Right atrium auricular region (tissue), 2 donors: Measurements from ENCODE around the gene POLR1A. TPM values are rescaled to one million over a fixed set of nuclear protein-coding genes. Genes with fewer than 3 reads are reported as not detected.
A peak's percentile ranks its signal among the peaks of the same experiment; 100 is the strongest.

Source experiments
- DNase-seq: peaks from one replicate; pipeline ENCODE4 v3.0.0-alpha.2; 2019; ENCODE audit warnings: low spot score
- H3K27ac ChIP-seq, 2 donors: fragments of 200-600 bp; sonication (generic); 1 replicate in 1 of 2; 2 replicates in 1 of 2; pipeline ENCODE4 v1.5.1; 2016 to 2019
- H3K27me3 ChIP-seq, 2 donors: fragments of 200-600 bp; sonication (generic); one replicate each; pipeline versions ENCODE4 v1.5.1 to v1.6.0; 2017 to 2019
- H3K36me3 ChIP-seq: fragments of 200-600 bp; sonication (generic); one replicate; pipeline ENCODE4 v1.5.1; 2016
- H3K4me1 ChIP-seq, 2 donors: fragments of 200-600 bp; sonication (generic); one replicate each; pipeline versions ENCODE4 v1.5.1 to v1.6.0; 2017 to 2019
- H3K4me3 ChIP-seq, 2 donors: fragments of 200-600 bp; sonication (generic); 1 replicate in 1 of 2; 2 replicates in 1 of 2; pipeline ENCODE4 v1.5.1; 2017 to 2019; ENCODE audit warnings: mild to moderate bottlenecking in 1 of 2, moderate library complexity in 1 of 2
- H3K9me3 ChIP-seq, 2 donors: fragments of 200-600 bp; sonication (generic); one replicate each; pipeline ENCODE4 v1.5.1; 2019
- total RNA-seq, 2 donors: library from RNA; depleted of rRNA; stranded (reverse); fragments of >200 nt; gene quantifications; one replicate each; pipeline ENCODE4 v1.1.0, GENCODE V29; 2016
- TF ChIP-seq, protein P1 (sequence below), 2 donors: fragments of 200-600 bp; sonication (generic); IDR thresholded peaks; one replicate each; pipeline ENCODE4 v1.5.1; 2019; ENCODE audit warnings: antibody characterized with exemption in 2 of 2

The POLR1A gene
- total RNA-seq, 2 donors from 2014 or later = 14.1 to 20.6 TPM

DNA sequence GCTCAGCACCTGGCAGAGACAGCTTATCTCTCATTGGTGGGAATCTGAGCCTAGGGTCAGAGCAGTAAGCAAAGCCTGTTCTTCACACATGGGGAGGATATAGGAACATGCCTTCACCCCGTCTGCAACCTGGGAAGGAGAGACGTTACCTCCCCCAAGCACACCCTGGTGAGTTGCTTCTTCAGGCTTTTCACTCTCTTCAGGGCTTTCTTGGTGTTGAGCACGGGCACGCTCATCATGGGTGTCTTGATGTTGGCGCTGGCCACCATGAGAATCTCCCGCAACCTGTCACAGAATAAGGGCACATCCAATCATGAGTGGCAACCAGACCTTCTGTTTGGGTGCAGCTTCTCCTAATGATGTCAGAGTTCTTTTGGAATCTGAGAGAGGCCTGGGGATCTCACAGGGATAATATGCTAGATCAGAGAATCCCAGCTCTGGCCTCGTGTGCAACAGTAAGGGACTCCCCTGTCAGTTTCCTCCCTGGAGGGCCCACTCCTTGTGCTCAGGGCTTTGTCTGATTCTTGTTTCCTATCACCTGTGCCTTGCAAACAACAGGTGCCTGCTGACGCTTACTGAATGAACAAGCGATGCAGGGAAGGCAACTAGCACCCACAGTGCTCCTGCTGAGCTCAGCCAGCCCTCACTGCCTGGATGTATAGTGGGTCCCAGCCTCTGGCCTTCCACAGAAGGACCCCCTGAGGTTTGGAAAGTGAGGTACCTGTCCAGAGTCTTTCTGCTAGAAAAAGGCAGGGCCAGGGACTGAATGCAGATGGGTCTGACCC is 66.3 kb downstream of the POLR1A start:
- H3K27me3 ChIP-seq = no peaks in the 10 kb centered on the region
- H3K36me3 ChIP-seq = peaks cover 53% of the 10 kb centered on the region
- H3K9me3 ChIP-seq = no peaks in the 10 kb centered on the region
- peaks cover 0 to 45% of the 10 kb centered on the region in 2 donors for H3K4me1 ChIP-seq
- TF ChIP-seq, protein P1, sequence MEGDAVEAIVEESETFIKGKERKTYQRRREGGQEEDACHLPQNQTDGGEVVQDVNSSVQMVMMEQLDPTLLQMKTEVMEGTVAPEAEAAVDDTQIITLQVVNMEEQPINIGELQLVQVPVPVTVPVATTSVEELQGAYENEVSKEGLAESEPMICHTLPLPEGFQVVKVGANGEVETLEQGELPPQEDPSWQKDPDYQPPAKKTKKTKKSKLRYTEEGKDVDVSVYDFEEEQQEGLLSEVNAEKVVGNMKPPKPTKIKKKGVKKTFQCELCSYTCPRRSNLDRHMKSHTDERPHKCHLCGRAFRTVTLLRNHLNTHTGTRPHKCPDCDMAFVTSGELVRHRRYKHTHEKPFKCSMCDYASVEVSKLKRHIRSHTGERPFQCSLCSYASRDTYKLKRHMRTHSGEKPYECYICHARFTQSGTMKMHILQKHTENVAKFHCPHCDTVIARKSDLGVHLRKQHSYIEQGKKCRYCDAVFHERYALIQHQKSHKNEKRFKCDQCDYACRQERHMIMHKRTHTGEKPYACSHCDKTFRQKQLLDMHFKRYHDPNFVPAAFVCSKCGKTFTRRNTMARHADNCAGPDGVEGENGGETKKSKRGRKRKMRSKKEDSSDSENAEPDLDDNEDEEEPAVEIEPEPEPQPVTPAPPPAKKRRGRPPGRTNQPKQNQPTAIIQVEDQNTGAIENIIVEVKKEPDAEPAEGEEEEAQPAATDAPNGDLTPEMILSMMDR (IDR thresholded peaks at IDR 0.05) = no peak
- H3K27ac ChIP-seq = peak overlapping the region; percentile 85 to 86
- no peak overlapping the region for H3K4me3 ChIP-seq
- no peak for DNase-seq

DNA sequence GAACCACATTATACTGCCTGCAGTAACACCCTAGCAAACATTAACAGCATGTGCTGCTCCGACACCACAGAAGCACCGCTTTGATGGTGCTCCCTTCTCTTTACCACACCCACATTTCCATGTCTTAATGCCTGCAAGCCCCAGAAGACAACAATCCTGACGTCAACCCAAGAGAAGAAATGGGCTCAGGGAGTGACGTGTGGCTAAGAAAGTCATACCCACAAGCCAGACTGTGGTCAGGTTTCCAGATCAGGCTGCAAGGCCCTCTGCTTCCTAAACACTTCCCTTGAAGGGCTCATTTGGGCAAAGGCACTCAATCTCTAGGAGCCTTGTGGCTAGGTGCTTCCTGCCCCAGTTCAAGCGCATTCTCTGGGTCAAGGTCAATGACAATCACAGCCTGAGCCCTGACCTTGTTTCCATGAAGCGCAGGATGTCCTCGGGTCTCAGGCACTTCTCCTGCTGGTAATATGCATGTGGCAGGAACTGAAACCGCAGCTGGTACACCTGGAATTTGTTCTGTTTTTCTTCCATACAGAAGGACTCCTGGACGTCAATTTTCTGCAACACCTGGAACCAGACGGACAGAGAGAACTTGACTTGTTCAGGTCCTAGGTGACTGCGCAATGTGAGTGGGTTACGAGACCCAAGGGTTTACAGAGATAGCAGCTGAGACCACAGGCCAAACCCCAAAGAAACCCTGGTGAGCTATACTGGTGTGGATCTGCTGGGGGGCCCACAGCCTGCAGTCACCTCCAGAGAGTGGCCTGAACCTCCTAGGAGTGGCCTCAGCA is 67.2 kb downstream of the POLR1A start:
- peak overlapping the region; percentile 85 to 86 for H3K27ac ChIP-seq
- no peak for DNase-seq
- peaks cover 0 to 47% of the 10 kb centered on the region in 2 donors for H3K4me1 ChIP-seq
- peaks cover 47% of the 10 kb centered on the region for H3K36me3 ChIP-seq
- TF ChIP-seq, protein P1 (IDR thresholded peaks at IDR 0.05) = no peak
- H3K9me3 ChIP-seq = no peaks in the 10 kb centered on the region
- no peak overlapping the region for H3K4me3 ChIP-seq
- H3K27me3 ChIP-seq = no peaks in the 10 kb centered on the region

DNA sequence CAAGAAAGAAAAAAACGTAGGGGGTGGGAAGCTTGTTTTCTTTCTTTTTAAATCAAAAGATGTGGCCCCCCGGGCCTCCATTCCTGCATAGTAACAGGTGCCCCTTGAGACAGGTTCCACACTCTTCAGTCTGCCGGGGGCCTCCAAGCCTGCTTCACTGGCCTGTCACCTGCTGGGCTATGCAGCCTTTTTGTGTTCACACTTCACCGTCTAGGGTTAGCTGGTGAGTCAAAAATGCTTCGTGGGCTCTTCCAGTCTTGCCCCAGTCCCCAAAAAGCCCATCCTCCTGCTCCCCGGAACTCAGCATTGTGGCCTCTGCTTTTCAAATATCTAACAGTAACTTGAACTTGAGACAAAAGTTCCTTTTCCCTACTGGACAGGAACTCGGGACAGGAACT is 67.9 kb downstream of the POLR1A start:
- Histone ChIP-seq H3K4me1 (peaks cover 0 to 47% of the 10 kb centered on the region in 2 donors), H3K9me3 (no peaks in the 10 kb centered on the region), H3K4me3 (no peak overlapping the region), H3K27me3 (no peaks in the 10 kb centered on the region), H3K36me3 (peaks cover 47% of the 10 kb centered on the region), H3K27ac (peak overlapping the region; percentile 85 to 86)
- DNase-seq = no peak
- TF ChIP-seq, protein P1 (IDR thresholded peaks at IDR 0.05) = no peak

DNA sequence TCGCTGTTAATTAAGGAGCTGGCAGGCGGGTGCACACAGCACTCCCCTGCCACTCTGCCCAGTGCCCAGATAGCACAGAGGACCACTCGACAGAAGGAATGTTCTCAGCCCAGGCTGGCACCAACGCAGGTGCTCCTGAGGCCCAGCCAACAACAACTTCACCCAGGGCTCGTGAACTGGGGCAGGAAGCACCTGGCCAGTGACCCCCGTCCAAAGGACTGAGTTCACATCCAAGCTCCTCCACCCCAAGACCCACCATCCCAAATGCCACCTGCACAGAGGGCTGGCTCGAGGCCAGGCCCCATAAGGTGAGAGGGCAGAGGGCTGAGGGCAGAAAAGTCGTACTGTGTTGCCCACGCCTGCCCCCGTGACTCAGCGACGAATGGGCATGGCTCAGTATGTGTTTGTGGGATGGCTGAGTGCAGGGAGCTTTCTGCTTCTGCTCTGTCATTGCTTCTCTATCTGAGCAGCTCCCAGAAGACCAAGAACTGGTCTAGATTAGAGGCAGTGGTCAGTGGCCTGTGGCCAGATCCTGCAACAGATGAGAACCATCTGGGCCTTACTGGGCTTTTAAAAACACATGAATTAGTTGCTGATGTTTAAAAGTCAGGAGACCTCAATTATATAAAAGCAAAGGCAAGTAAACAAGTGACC is 68.4 kb downstream of the POLR1A start:
- Histone ChIP-seq H3K4me3 (no peak overlapping the region), H3K36me3 (peaks cover 47% of the 10 kb centered on the region), H3K27ac (peak overlapping the region; percentile 85 to 86), H3K9me3 (no peaks in the 10 kb centered on the region), H3K4me1 (peaks cover 0 to 47% of the 10 kb centered on the region in 2 donors), H3K27me3 (no peaks in the 10 kb centered on the region)
- TF ChIP-seq, protein P1 (IDR thresholded peaks at IDR 0.05) = no peak
- DNase-seq = peak; percentile 89

DNA sequence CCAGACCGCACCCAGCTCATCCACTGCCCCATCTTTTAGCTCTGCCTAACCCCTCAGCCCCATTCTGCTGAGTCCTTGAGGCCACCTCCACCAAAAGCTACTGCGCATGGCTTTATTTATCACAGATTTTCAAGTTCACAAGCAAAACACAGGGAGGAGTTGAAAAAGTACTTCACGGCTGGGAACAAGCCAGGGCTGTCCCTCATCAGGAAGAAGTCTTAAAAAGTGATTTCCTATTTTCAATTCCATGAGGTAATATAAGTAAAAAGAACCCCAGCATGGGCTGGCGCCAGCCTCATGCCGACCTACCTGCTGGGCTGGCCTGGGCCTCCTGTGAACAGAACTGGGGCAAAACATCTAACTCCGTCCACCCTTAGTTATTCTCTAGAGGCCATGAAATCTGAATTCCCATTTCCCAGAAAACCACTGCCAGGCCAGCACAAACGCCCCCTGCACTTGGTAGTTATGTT is 69.0 kb downstream of the POLR1A start:
- Histone ChIP-seq H3K27me3 (no peaks in the 10 kb centered on the region), H3K4me3 (no peak overlapping the region), H3K27ac (peak overlapping the region; percentile 85 to 86), H3K9me3 (no peaks in the 10 kb centered on the region), H3K4me1 (peaks cover 0 to 47% of the 10 kb centered on the region in 2 donors), H3K36me3 (peaks cover 47% of the 10 kb centered on the region)
- TF ChIP-seq, protein P1 (IDR thresholded peaks at IDR 0.05) = no peak
- peak; percentile 84 for DNase-seq
